ENCODE data around the gene SFXN5. TPM values are rescaled to one million over a fixed set of nuclear protein-coding genes. Genes with fewer than 3 reads are reported as not detected.
"Not testable (repeated sequence)": the region's sequence is repeated elsewhere in the genome, so short reads cannot be mapped to it uniquely, and the experiment has no call there.

SFXN5 gene
- total RNA-seq, 1 donor from 2014 or later: 12.2 TPM

DNA sequence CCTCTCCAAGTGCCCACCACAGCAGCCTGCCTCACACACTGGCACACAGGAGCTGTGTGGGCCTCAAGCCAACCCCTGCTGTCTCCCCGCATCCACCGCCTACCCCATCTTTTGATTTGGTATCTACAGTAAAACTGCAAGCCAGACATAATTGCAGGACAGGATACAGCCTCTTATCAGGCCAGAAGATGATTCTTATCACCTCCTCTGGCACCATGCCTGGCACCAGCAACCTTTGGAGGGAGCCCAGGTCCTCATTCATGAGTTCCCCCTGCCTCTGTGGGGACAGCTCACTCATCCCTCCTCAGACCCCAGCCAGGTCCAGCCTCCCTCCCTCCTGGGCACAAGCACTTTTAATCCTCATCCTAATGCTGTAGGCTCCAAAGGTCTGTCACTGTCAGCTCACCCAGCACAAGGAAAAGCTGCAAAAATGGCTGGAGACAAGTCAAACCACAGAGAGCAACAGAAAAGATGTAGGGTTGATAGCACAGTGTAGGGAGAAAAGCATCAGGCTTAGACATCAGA is 31.6 kb upstream of the SFXN5 start:
- no peak for DNase-seq (ENCODE audit: low spot score in 2 of 2)

DNA sequence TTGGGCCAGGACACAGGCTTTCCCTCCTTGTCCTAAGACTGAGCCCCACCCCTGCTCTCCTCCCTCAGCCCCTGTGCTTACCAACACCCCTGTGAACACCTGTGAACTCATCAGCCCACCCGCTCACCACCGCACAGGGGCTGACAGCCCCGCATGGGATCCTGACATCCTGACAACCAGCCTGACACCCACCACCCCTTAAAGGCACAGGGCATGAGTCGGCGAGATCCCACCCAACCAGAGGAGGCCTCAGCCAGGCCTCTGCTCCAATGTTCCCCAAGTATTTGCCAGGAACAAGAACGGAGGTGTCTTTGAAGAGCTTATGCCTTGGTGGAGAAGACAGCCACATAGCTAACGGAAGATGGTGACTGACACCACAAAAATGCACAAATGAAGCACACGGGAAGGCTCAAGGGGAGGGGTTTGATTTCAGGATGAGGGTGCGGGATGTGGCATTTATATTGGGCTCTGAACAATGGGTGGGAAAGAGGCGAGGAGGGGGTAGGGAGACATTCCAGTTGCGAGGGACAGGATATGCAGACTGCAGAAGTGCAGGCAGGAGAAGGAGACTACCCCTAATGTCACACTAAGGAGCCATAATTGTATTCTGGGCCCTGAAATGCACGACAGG is 30.2 kb upstream of the SFXN5 start:
- no peak for FAIRE-seq
- DNase-seq (ENCODE audit: low spot score in 2 of 2): no peak

More for the DNA sequence above, 31.6 kb upstream of the SFXN5 start:
- no peak for FAIRE-seq

DNA sequence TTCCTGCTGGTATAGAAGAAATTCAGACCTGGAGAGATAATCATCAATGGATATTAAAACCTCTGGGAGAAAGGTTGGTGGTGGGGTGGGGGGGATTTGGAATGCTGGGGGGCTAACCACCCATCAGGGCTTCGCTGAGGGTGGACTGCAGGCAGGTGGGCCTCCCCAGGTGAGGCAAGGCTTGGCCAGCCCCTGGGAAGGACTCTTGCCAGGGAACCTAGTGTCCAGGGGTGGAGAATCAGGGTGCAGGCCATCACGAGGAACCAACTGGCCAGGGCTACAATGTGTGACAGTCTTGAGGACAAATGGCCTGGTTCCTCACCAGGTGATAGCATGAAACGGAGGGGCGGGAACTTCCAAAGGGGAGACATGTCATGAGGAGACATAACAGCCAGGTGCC is 29.4 kb upstream of the SFXN5 start:
- FAIRE-seq: no peak
- no peak for DNase-seq (ENCODE audit: low spot score in 2 of 2)

DNA sequence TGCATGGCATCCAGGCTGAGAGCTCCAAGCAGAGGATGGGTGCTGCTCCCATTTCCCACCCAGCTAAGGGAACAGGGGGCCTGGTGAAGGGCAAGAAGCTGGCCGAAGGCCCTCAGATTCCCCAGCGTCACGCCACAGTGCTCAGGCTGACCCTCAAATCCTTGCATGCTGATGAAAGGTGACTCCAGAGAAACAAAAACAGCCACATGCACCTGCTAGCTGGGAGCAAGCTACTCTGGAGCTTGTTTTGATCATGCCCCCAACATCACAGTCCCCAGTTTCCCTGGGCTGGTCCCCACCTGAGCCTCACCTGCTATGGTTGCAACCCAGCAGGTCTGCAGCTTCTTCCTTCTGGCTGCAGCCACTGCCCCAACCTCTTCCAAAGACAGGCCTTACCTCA is 28.0 kb upstream of the SFXN5 start:
- FAIRE-seq: no peak
- DNase-seq (ENCODE audit: low spot score in 2 of 2): no peak

DNA sequence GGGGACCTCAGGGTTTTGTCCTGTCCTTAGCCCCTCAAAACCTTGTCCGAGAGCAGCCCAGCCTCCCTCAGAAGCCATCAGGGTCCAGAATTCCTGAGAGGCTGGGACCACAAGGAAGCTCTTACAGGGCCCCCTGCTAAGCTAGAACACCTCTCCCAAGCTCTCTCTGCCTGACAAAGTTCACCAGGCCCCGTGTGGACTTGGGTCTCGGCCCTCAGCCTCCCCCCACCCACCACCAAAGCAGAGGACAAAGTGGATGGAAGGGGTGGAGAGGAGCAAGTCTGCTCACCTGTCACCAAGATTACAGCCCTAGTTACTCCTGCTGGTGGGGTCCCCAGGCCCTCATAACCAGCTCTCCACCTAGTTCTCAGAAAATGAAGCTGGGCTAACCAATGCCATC is 24.4 kb upstream of the SFXN5 start:
- FAIRE-seq (no peak), DNase-seq (ENCODE audit: low spot score in 2 of 2) (no peak)

DNA sequence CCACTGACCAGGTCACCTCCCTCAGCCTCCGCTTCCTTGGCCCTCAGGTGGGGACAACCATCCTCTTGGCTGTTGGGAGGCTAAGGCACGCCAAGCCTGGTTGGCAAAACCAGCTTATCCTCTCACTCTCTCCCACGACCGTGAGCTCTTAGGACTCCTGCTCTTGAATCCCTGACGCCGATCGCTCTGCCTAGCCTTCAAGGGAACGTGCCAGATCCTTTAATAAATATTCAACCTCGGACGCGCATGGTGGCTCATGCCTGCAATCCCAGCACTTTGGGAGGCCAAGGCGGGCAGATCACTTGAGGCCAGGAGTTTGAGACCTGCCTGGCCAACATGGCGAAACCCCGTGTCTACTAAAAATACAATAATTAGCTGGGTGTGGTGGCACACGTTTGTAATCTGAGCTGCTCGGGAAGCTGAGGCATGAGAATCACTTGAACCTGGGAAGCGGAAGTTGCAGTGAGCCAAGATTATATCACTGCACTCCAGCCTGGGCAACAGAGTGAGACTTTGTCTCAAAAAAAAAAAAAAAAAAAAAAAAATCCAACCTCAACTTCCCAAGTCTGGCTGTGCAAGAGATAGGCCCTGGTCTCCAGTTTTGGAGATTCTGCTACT is 22.2 kb upstream of the SFXN5 start:
- FAIRE-seq; DNase-seq (ENCODE audit: low spot score in 2 of 2): not testable (repeated sequence)

DNA sequence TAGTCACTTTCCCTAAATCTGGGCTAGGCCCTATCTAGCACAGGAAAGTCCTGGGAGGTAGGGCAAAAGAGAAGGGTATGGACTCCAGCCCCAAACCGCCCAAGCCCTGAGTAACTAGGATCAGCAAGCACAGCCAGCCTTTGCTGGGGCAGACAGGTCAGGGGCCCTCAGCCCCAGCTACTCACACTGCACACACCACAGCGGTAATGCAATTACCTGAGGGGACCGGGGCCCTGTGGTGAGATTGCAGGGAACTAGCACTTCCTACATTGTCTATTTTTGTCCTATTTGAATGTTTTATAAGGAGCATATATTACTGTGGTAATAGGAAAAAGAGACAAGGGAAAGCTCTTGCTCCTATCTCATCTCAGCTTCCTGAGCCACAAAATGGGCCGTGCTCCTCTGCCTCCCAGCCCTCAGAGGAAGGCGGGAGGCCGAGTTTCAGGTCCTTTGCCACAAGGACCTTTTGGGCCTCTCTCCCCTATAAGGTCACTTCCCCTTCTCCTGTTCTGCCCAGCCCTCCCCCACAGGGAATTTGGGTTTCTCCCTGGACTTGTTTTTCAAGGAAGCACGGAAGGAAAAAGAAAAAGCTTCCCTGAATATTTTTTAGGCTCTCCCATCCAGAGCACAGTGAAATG is 20.8 kb upstream of the SFXN5 start:
- DNase-seq (ENCODE audit: low spot score in 2 of 2): no peak
- FAIRE-seq: no peak

DNA sequence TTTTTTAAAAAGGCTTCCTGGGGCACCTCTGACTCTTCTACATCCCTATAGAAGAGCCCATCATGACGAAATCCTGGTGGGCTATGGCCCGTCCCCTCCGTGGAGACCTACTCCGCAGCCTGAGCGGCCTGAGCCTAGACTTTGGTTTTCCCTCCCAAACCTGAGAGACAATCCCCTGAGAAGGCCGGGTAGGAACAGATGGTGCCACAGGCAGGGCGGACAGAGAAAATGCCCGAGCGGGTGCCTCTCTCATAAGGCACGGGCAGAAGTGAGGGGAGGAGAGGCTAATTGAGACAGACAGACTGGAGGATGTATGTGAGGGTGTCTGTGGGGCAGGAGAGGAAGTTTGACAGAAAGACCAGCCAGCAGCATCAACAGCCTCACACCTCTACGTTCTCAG is 20.2 kb upstream of the SFXN5 start:
- DNase-seq (ENCODE audit: low spot score in 2 of 2): no peak
- FAIRE-seq: no peak

DNA sequence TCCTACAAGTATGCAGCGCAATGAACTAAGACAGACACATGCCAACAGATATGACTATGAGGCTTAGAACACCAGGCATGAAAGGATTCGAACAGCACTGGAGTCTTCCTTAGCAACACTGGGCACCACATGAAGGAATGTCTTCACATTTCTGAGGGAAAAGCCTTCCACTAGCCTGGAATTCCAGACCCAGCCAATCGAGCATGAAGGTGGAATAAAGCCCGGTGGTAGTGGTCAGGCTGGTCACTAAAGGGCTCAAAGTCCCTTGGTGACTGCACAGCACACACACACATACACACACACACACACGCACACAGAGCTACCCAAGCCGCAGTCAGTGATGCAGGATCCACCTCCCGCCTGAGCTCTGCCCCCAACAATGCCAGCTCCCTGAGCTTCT is 19.7 kb upstream of the SFXN5 start:
- FAIRE-seq (no peak), DNase-seq (ENCODE audit: low spot score in 2 of 2) (no peak)

DNA sequence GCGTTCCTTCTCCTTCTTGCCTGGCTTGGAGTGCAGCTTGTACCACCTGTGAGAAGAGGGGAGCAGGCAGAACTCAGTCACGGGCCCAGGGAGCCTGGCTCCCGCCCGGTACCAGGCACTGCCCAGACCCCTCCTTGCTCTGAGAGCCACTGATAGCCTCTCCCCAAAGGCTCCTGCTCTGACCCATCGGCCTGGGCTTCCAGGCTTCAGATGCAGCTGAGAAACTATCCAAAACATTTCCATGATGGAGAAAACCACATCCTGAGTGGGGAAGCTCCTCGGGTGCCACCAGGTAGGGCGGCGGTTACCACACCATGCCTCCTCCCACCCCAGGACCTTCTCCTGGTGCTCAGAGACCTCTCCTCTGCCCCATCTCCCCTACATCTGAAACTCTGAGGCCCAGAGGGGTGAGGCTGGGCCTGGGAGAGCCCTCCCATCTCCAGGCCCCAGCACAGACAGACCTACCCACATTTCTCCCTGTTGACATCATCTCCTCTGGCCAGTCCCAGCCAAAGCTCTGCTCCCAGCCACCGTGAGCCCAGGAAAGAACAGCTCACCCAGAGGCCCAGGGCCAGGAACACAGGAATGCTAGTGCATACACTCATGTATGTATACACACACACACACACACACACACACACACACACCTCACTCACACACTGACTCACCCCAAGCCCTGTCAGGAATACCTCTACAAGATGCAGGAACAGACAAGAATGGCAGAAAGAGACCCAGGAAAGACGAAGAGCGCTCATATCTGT is 17.9 kb upstream of the SFXN5 start:
- no peak for DNase-seq (ENCODE audit: low spot score in 2 of 2)

DNA sequence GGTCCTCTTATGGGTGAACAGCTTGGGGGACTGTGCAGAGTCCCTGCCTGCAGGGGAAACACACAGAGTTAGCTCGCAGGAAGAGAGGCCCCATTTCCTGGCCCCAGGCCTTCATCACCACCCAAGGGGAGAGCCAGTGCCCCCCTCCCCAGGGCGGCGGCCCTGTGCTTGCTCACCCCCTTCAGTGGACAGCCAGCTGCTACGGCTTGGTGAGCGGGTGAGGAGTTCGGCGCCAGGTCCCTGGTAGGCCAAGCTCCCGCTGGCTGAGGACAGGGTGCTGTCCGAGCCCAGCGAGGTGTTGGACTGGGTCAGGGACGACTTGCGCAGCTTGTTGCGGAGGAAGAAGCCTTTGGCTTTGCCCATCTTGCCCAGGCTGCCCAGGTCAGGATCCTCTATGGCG is 17.2 kb upstream of the SFXN5 start:
- no peak for DNase-seq (ENCODE audit: low spot score in 2 of 2)
- FAIRE-seq: no peak

More for the DNA sequence above, 17.9 kb upstream of the SFXN5 start:
- FAIRE-seq: no peak

DNA sequence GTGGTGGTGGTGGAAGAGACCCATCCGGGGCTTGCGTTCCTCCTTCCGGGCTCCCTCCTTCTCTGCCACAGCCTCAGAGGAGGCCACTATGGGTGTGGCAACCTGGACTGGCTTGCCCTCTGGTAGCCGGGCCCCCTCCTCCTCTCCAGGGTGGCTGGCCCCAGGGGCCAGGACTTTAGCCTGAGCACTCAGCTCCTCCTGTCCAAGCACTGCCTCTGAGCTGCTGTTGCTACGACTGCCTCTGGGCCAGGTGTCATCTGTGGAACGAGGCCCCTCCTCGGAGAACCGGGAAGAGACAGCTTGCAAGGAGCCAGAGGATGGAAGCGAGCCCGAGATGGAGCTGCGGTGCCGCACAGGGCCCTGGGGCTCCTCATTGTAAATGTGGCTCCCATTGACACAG is 16.7 kb upstream of the SFXN5 start:
- no peak for FAIRE-seq
- no peak for DNase-seq (ENCODE audit: low spot score in 2 of 2)

DNA sequence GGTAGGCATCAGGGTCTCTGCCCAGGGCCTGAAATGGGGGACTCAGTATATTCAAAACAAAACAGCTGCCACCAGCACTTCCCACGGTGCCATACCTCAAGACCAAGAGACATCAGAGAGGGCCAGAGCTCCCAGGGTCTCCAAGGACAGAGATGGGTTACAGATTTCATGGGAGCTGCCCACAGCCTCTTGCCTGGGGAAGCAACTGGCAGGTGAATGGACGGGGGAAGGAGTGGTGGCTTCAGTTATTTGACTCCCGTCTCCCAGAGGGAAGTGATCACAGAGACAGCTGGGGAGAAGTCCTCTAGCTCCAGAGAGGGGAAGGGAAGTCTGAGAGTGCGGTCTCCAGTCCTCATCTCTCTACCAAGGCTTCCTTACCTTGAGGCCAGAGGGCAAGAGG is 15.8 kb upstream of the SFXN5 start:
- FAIRE-seq: no peak
- DNase-seq (ENCODE audit: low spot score in 2 of 2): no peak

DNA sequence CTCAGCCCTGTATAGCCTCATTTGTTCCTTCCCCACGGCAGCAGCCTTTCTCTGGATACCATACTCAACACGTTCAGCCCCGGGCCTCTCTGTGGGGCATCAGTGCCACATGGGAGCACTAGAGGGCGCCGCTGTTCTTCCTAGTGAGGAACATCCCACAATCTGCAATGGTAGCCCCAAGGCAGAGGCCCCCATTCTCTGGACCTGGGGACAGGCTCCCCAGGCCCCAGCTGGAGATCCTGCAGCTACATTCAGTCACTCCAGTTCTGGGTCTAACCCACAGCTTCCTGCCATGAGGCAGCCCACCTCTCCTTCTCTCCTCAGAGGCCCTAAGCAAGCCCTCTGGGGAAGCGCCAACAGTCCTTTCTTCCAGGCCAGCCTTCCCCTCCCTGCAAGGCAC is 14.2 kb upstream of the SFXN5 start:
- FAIRE-seq: no peak
- peak; percentile 69 to 81 for DNase-seq (ENCODE audit: low spot score in 2 of 2)

DNA sequence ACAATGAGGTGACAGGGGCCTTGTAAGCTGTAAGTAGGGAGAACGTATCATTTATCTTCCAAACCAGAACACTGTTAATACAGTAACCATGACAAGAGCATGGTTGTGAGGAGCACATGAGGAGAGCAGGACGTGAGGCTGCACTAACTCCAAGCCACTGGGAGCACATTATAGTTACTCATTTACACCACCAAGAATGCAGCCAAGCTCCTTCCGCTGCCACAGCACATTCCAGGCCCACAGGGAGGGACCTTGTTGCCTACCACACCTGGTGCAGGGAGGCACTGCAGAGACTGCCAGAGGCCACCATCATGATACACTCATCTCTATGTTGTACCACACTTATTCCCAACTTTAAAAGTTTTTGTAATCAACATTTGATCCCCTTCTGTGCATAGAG is 13.5 kb upstream of the SFXN5 start:
- FAIRE-seq: no peak

DNA sequence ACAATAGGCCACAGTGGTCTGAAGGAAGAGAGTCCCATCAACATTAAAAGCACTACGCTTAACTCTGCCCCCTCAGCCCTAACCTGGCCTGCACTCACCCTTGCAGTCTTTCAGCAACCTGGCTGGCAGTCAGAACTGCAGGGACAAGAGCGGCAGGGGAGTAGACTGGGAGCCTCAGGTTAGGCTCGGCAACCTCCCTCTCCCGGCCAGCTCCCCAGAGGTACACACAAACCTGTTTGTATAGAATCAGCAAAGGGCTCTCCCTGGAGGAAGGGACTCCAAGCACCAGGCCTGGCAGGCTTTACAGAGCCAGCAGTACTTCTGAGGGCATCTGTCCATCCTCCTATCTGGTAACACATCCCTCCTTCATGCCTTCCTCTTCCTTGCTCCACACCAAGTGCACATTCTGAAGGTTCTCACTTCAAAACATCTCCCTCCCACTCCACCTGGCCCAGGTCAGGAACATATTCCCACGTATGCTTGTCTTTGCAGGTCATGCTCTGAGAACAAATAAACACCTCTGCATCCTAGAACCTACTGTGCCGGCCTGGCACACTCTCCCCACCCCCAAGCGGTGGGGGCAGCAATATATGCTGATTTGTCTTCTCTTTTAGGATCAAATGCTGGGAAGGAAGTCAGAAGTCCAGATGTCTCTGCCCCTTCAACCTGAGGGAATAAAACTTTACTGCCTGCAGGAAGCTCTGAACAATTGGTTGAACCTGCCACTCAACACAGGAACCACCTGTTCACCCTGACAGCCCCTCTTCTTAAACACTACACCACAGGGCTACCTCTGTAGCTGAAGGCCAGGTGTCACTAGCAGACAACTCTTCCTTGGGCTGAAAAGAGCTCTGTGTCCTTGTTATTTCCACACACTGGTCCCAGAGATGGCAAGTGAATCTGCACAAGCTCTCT is 12.6 kb upstream of the SFXN5 start:
- FAIRE-seq (no peak), DNase-seq (ENCODE audit: low spot score in 2 of 2) (no peak)

More for the DNA sequence above, 13.5 kb upstream of the SFXN5 start:
- no peak for DNase-seq (ENCODE audit: low spot score in 2 of 2)

DNA sequence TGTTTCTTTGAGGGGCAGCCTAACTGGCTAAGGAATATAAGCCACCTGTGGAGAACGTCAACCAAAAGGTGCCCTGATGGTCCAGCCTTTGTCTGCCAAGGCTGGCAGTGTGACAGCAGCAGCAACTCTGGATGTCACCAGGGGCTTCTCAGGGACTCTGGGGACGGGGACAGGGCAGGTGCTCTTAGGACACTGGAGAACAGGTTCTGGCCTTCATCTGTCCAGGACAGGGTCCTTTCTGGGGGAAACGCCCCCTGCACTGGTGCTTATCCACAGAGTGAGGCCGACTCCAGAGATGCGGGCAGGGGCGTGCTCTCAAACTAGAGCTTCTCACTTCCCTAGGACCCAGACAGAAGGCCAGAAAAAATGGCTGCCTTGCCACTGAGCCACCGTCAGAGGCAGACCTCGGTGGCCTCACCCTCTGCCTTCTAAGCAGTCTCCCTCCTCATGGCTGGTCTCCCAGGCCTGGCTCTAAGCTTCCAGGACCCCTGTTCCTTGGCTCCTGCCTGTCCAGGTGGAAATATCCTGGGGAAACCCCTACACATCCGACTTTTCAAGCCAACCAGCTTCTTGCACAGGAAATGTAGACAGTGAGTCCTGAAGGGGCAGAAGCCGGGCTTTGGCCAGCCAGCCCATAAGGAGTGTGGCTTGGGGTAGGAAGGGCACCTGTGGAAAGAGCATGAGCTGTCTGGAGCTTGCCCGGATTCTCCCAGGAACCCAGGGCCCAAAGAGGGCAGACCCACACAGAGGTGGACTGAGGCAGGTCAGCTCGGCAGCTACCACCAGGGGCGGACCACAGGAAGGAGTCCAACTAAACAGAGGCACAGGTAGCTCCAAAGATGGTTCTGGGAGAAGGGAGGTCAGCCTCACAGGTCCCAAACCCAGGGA is 11.3 kb upstream of the SFXN5 start:
- no peak for FAIRE-seq

DNA sequence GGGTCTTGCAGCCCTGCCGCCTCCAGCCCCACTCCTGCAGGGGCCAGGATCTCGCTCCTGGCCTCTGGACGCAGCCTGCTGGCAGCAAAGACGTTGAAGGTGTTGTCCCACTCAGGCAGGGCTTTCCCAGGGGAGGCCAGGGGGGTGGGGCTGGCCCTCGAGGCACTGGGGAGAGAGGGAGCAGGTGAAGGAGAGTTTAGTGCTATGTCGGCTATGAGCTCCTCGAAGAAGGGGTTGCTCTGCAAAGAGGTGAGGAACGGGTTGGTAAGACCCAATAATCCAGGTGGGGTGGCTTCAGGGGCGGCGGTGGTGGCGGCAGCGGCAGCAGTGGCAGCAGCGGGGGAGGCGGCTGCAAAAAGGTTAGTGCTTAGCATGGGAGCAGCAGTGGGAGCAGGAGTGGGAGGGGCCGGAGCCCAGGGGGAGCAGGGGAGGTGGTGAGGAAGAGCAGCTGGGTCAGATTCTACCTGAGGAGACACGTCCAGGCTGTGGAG is 9.7 kb upstream of the SFXN5 start:
- no peak for FAIRE-seq

More for the DNA sequence above, 11.3 kb upstream of the SFXN5 start:
- DNase-seq (ENCODE audit: low spot score in 2 of 2): no peak

More for the DNA sequence above, 9.7 kb upstream of the SFXN5 start:
- DNase-seq (ENCODE audit: low spot score in 2 of 2): no peak
